ENCODE data around the gene MLH3.
A peak's percentile ranks its signal among the peaks of the same experiment; 100 is the strongest.
"Not testable (repeated sequence)": the region's sequence is repeated elsewhere in the genome, so short reads cannot be mapped to it uniquely, and the experiment has no call there.

MLH3 gene

DNA sequence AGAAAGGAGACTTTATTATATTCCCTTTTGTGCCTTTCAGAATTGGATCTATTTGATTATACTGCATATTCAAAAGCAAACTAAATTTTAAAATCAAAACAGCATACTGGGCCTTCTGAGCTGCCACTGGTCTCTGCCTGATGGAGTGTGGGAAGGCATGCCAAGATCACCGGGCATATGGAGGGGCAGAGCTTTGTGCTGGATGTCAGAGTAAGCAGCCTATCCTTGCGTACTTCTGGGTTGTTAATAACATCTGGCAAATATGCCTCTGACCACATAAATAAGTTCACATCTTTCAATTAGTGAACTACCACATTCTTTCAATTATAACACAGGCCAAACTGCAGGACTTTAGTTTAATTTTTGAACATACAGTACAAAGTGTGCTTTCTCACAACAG is 18.3 kb downstream of the MLH3 start:
- DNase-seq (ENCODE audit: low spot score): no peak
- FAIRE-seq: no peak

DNA sequence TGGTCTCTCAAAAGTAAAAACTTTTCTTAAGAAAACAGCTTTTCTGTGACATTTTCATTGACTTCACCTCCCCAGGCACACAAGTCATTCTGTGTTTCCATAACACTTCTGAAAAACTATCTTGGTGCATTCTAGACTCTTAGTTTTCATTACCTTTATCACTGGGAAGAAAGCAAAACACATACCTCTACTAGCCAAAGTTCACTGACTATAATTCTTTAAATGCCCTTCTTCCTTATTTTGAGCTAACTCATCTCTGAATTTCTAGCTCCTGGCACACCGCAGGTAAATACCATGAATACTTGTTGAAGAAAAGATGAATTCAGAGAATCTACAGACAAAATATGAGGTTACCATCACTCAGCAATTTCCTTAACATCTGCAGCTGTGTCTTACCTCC is 21.1 kb downstream of the MLH3 start:
- DNase-seq (ENCODE audit: low spot score) (no peak), FAIRE-seq (no peak)

DNA sequence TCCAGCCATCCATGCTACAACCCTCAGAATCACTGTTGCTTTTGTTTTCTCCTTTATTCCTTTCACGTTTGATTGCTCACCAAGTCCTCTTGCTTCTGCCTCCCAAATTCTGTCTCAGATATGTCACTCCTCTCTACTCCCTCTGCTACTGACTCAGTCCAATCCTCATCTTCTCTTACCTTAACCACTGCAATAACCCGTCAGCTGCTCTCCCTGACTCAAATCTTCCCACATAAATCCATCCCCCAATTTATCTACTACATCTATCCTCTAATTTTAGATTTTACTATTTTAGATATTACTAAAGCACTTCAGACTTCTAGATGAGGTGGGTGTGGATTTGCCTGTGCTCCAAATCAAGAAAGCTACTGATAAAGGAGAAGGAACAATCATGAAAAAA is 25.4 kb downstream of the MLH3 start:
- DNase-seq (ENCODE audit: low spot score) (no peak), FAIRE-seq (no peak)

DNA sequence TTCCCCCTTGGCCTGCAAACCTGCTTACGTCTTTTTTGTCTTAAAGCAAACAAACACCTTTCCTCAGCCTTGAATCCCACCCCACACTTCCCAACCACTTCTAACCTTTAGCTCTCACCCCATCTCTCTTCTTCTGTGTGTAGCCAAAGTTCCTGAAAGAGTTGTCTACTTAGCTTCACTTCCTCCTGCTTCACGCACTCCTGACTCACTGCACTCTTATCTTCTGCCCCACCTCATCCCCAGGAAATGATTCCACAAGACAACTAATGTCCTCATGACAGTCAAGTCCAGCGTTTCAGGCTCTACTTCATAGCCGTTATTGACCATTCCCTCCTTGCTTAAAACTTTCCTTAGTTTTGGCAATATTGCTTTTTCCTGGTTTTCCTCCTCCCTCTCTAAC is 26.2 kb downstream of the MLH3 start:
- FAIRE-seq (no peak), DNase-seq (ENCODE audit: low spot score) (no peak)

DNA sequence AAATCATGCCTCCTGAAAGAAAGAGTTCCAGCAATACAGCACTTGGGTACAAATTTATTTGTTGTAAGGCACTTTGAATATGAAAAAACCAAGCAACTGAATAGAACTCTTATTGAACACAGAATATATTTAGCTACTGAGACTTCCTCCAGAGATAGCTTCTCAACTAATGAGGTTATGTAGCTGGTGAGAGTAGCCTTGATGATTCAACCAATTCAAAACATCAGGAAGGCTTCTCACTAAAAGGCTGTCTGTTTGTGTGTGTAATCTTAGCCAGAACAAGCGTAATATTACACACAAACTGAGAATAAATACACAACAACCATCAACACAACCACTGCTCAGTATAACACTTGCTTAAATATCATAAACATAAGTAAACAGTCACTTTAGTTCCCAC is 28.2 kb downstream of the MLH3 start:
- FAIRE-seq (no peak), DNase-seq (ENCODE audit: low spot score) (no peak)

DNA sequence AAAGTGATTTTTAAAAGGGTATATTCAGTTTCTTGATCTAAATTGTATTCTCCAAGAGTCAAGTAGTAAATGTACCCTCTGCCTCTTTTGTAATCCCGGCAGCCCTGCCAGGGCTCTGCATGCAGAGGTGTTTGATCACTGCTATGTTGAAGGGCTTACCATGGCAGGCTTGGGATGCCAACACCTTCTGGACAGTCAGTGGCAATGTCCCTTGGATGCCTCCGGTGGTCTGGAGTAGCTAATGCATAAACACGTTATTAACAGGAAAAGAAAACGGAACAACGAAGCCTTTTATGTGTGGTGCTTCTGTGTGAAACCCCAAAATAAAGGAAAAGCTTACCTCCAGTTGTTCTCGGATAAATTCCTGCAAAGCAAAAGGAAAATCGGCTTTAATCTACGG is 28.6 kb downstream of the MLH3 start:
- DNase-seq (ENCODE audit: low spot score) (peak; percentile 42), FAIRE-seq (no peak)

DNA sequence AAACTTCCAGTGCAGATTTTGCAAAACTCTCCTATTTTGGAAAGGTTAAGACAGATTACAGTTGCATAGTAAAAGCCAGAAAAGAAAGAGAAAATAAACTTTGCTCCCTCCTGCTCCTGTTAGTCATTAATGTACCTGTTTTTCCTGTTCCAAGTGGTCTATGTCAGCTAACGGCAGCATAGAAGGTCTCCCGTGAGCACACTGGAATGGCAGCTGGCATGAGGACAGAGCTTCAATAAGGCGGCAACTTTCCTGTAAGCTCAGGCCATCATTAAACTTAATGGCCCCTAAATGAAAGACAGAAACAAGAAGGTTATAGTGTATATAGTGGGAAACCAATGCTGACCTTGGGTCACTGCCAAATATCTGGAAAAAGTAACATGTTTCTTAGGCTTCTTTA is 32.6 kb downstream of the MLH3 start:
- FAIRE-seq (no peak), DNase-seq (ENCODE audit: low spot score) (no peak)

DNA sequence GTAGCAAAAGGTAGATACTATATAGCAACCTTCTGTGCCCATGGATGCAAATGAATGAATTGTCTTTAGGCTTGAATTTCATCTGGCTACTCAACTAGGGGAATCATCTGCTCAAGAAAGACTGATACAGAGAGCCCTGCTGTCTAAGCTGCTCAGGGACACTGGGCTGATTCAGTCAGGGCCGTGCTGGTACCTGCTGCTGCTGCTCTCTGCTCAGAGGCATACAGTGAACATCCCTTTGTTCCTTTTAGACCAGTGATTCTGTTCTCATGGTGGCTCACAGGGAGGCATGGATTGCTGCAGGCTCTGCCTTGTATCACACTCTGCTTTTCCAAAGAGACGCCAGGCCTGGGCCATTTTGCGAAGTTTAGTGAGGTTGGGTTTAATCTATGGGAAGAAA is 34.5 kb downstream of the MLH3 start:
- FAIRE-seq (no peak), DNase-seq (ENCODE audit: low spot score) (no peak)

DNA sequence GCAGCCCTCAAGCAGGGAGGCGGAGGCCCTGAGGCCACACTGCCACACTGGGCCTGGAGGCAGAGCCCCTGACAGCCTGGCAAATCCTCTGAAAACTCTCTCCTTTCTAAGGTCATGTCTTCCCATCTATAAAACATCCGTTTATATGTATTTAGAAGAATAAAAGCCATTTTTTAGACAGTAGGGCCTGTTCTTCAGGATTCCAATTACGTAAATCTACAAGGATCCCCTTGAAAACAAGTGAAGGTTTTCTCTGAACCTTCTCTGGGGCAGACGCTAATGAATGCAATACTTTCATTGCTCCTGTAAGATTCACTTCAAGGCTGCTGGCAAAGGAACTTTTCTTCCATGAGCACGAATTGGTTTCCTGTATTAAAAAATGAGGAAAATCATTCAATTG is 35.8 kb downstream of the MLH3 start:
- DNase-seq (ENCODE audit: low spot score) (no peak), FAIRE-seq (no peak)

DNA sequence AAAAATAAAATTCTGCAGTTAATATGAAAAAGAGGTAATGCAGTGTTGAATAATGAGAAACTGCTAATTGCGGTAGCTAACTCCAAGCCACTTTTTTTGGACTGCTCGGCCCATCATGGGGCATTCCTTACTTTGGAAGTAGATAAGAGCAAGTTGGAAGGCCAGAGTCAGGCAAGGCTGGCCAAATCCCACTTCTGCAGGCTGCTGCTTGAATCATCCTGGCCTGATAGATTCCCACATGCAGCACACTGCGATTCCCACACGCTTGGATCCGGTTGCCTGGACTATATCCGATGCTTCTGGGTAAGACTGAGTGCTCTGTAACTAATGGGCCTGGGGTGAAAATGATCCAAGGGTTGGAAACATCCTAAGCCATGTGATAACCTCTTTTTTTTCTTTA is 38.0 kb downstream of the MLH3 start:
- FAIRE-seq: no peak
- DNase-seq (ENCODE audit: low spot score): no peak

DNA sequence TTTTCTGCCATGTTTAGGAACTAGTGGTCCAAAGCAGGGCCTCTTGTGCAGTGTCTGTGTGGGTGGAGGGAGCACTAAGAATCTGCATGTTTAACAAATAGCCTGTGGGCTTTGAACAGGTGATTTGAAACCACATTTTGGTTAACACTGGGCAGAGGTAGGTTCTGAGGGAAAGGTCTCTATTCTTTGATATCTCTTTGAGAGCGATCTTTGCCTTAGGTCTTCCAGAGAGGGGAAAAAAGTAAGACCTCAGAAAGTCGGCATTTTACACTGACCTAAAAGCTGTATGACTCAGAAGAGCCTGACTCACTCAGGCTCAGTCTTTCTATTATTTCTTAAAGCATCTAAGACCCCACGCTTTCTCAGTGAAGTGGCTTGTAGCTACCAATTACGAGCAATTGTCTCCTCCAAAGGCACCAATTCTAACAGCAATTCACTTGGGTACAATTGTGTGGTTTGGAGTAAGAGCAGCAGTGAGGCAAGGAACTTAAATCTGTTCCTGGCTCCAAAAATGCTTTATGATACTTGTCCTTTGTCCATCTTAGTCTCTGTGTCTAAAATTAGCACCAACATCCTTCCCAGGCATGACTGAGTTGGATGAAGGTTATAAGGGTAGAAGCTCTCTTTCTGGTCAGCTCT is 39.8 kb downstream of the MLH3 start:
- FAIRE-seq (no peak), DNase-seq (ENCODE audit: low spot score) (peak; percentile 22)

DNA sequence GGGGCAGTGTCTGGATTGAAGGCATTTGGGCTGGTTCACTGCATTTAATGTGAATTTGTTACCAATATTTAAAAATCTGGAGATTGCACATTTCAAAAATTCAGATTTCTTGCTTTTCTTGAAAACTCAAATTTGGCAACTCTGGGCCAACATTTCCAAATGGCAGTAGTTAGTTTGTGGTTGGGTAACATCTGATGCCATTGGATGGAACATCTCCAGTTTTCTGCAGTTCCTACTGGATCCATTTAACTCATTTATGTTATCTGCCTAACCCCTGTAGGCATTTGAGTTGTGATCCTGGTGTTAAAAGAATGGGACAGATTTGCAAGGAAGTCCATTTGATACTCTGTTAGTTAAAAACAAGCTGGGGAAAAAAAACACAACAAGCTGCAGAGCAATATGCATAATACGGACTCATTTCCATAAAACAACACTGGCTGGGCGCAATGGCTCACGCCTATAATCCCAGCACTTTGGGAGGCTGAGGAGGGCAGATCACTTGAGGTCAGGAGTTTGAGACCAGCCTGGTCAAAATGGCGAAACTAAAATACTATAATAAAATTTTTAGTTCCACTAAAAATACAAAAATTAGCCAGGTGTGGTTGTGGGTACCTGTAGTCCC is 40.7 kb downstream of the MLH3 start:
- FAIRE-seq (no peak), DNase-seq (ENCODE audit: low spot score) (no peak)

DNA sequence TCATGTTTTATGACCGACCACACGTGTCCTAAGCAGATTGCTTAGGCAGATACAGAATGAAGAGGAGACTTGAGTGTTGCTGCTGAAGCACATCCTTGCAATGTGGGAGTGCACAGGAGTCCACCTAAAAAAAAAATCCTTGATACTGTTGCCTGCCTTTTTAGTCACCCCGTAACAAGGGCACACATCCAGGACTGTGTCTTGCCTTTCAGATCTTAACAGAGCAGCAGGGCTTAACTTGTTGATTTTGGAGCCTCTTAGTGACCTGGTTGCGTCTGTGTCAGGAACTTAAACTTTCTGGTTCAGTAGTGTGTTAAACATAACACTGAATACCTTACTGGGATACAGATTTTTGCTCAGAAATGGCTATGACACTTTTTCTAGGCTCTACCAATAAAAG is 42.1 kb downstream of the MLH3 start:
- DNase-seq (ENCODE audit: low spot score): no peak
- FAIRE-seq: no peak

DNA sequence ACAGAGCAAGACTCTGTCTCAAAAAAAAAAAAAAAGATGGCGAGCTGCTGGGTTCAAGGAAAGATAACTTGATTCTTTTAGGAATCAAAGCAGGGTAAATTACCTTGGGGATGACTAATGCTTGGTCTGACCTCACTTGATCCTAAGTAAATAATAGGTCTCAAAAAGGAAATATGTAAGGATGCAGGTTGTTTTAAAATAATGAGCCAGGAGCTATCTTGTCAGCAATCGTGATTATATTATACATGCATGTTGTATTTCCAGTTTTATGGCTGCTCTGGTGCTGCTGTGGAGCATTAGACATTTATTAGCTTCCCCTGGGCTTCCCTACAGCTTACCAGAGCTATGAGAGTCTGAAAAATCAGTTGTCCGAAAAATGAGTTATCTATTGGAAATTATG is 45.9 kb downstream of the MLH3 start:
- DNase-seq (ENCODE audit: low spot score): no peak
- FAIRE-seq: no peak

DNA sequence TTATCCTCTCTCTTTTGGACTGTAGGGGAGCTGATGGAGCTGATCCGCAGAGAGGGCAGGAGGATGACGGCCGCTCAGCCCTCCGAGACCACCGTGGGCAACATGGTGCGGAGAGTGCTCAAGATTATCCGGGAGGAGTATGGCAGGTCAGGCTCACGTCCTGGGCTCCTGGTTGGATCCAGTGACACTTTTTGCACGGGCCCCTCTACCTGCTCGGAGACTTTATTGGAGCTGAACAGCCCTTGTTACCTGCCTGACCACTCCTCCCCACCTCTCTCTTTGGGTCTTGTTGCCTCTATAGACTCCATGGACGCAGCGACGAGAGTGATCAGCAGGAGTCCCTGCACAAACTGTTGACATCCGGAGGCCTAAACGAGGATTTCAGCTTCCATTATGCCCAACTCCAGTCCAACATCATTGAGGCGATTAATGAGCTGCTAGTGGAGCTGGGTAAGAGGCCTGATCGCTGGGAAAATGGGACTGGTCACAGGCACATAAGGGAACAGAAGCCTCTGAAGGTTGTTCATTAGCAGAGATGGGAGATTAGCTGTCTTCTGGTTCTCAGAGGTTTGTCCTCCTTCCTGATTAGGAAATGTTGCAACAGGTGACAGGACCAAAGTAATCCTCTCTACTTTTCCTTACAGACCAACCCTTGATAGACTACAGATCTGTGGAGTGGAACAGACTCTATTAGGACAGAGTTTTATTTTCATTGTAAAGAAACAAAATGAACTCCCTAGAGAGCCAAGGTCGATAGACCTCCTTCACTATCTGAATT is 47.8 kb downstream of the MLH3 start:
- no peak for FAIRE-seq
- no peak for DNase-seq (ENCODE audit: low spot score)

DNA sequence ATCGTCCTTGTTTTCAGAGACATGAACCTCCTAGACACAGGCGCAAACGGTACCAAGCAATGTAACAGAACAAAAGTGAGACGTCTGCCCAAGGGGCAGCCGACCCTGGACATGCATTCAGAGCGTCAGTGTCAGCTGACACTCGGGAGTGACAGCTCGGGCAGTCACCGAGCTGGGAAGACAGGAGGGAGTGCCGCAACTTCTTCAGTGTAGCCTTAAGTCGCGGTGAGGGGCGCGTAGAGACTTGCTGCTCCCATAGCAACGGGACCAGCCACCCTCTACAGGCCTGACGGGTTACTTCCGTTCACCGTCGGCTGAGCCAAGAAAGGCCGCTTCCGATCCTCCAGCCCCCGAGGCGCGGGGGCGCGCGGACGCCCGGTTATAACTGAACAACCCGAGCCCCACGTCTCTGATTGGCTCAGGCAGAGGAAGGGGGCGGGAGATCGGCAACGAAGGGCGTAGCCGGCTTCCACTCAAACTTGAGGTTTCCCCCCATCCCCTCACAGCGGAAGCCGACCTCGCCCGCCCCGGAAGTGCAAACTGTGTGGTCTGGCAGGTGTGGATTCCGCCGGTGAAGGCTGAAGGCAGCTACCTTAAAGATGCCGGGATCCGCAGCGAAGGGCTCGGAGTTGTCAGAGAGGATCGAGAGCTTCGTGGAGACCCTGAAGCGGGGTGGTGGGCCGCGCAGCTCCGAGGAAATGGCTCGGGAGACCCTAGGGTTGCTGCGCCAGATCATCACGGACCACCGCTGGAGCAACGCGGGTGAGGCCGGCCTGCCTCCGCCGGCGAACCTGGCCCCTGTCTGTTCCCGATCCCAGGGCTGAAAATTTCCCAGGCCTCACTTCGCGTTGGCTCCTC is 48.6 kb downstream of the MLH3 start, which contains the start of gene EIF2B2:
Gene EIF2B2, plus strand, starts transcription at position 530 of the 858 bp plus-strand sequence. Its CDS starts 70 bp downstream, at position 600.
- DNase-seq (ENCODE audit: low spot score): peak; percentile 99
- FAIRE-seq: peak; percentile 83

DNA sequence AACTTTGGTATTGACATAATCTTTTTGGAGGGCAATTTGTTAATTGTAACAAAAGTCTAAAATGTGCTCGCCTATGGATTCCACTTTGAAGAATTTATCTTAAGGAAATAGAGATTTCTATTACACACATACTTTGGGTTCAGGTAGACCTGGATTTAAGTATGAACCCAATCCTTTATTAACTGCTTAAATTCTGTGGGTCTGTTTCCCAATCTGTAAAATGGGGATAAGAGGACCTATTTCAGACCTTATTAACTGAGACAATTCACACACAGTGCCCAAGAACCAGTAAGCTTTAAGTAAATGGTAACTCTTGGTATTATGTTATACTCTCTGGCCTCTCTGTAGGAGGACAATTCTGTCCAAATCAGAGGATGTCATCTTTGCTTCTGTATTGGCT is 49.4 kb downstream of the MLH3 start:
- DNase-seq (ENCODE audit: low spot score) (no peak), FAIRE-seq (no peak)

DNA sequence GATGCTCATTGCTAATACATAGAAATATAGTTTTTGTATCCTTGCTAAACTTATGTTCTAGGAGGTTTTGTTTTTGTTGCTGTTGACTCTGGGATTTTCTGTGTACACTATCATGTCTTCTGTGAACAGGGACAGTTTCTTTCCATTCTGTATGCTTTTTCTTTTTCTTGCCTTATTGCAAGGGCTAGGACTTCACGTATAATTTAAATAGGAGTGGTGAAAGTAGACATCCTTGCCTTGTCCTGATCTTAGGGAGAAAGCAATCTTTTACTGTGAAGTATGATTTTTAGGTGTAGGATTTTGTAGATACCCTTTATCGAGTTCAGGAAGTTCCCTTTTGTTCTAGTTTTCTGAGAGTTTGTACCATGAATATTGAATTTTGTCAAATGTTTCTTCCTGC is 50.0 kb downstream of the MLH3 start:
- DNase-seq (ENCODE audit: low spot score) (no peak), FAIRE-seq (no peak)

DNA sequence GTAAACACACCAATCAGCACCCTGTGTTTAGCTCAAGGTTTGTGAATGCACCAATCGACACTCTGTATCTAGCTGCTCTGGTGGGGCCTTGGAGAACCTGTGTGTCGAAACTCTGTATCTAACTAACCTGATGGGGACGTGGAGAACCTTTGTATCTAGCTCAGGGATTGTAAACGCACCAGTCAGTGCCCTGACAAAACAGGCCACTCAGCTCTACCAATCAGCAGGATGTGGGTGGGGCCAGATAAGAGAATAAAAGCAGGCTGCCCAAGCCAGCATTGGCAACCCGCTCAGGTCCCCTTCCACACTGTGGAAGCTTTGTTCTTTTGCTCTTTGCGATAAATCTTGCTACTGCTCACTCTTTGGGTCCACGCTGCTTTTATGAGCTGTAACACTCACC is 55.5 kb downstream of the MLH3 start:
- not testable (repeated sequence) for FAIRE-seq; DNase-seq (ENCODE audit: low spot score)

DNA sequence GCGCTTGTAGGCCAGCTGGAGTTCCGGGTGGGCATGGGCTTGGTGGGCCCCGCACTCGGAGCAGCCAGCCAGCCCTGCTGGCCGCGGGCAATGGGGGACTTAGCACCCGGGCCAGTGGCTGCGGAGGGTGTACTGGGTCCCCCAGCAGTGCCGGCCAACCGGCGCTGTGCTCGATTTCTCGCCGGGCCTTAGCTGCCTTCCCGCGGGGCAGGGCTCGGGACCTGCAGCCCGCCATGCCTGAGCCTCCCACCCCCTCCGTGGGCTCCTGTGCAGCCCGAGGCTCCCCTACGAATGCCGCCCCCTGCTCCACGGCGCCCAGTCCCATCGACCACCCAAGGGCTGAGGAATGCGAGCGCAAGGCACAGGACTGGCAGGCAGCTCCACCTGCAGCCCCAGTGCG is 57.1 kb downstream of the MLH3 start:
- FAIRE-seq; DNase-seq (ENCODE audit: low spot score): not testable (repeated sequence)

DNA sequence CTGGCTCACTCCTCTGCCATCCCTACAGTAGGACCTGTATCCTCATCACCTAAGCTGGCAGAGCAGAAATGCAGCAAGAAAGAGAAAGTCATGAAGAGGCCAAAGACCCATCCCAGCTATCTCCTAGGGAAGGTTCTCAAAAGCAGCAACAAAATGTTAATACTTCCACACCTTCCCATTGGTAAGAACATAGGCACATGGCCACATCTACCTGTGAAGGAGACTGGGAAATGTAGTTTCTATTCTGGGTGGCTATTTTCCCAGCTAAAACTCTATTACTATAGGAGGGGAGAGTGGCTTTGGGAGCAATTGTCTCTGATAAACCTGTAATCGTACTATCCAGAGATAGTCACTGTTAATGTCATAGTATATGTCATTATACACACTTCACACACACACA is 62.3 kb downstream of the MLH3 start:
- peak; percentile 46 for FAIRE-seq
- no peak for DNase-seq (ENCODE audit: low spot score)

DNA sequence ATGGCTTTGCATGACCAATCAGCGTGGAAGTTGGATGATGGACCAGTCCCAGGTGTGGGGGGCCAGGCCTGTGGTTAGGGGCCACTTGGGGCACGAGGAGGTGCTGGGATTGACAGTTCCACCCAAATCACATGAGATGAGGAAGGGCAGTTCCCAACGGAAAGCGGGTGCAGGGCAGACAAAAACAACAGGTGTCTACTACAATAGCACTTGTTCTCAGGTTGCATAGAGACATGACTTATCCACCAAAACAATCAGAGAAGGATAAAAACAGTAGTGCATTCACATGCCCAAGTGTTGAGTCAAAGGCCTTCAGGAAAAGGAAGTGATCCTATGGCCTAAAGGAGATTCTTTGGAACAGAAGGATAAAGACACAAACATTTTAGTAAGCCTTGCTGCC is 63.1 kb downstream of the MLH3 start:
- peak; percentile 32 for FAIRE-seq
- peak; percentile 76 for DNase-seq (ENCODE audit: low spot score)
